ENCODE results near the gene TMEM245.

Gene TMEM245

GRCh38 chr9:109033941-109034700 is 85.6 kb downstream of the TMEM245 start:
- H3K36me3 ChIP-seq (ENCODE audit: control insufficient read depth, insufficient read depth, low read length), result peaks cover 15% of the 10 kb centered on the region
- no peaks in the 10 kb centered on the region for H3K27me3 ChIP-seq (ENCODE audit: control insufficient read depth, insufficient read depth, low read length, poor library complexity, severe bottlenecking)
- 90 to 93% methylated on average over 6 of the region's 6 CpGs for WGBS, 2 experiments
- H3K27ac ChIP-seq (ENCODE audit: insufficient read depth, low read depth, low read length, poor library complexity, severe bottlenecking), result no peak overlapping the region
- no peaks in the 10 kb centered on the region for H3K4me1 ChIP-seq (ENCODE audit: control insufficient read depth, insufficient read depth, low read length)
- no peak overlapping the region for H3K4me3 ChIP-seq (ENCODE audit: insufficient read depth, low read depth, low read length)
- H3K9me3 ChIP-seq (ENCODE audit: control insufficient read depth, low read length), result no peaks in the 10 kb centered on the region

DNA sequence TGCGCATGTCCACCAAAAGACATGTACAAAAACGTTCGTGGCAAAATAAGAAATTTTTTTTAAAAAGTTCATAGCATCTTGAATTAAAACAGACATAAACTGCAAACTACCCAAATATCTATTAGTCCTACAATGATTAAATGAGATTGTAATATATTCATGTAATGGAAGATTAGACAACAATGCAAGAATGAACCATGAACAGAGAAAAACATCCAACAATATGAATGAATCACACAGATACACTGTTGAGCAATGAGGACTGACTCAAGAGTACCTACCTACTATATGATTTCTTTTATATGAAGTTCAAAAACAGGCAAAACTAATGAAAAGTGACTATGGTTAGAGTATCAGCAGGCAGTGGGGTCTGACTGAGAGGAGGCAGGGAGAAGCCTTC is 88.5 kb downstream of the TMEM245 start:
- no peaks in the 10 kb centered on the region for H3K27me3 ChIP-seq (ENCODE audit: control insufficient read depth, insufficient read depth, low read length, poor library complexity, severe bottlenecking)
- H3K4me1 ChIP-seq (ENCODE audit: control insufficient read depth, insufficient read depth, low read length), result no peaks in the 10 kb centered on the region
- H3K27ac ChIP-seq (ENCODE audit: insufficient read depth, low read depth, low read length, poor library complexity, severe bottlenecking), result no peak overlapping the region
- H3K4me3 ChIP-seq (ENCODE audit: insufficient read depth, low read depth, low read length), result no peak overlapping the region
- H3K36me3 ChIP-seq (ENCODE audit: control insufficient read depth, insufficient read depth, low read length), result peaks cover 10% of the 10 kb centered on the region
- 97 to 100% methylated on average over 3 of the region's 3 CpGs for WGBS, 2 experiments
- H3K9me3 ChIP-seq (ENCODE audit: control insufficient read depth, low read length), result no peaks in the 10 kb centered on the region

DNA sequence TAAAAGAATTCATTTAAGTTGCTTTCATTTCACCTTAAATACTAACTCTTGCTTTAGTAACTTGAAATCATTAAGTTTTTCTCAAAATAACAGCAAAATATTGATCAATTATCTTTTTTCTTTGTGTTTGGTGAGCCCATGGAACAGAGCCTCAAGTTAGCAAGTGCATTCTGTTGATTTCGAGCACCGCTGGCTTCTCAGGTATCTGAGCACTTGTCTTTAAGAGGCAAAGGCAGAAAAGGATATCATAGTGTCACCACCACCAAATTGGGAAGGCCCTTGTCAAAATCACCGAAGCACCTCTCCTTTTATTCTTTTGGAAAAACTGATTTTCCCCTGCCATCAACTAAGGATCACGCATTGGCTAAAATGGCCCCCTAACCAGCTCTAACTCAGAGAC is 89.3 kb downstream of the TMEM245 start:
- H3K9me3 ChIP-seq (ENCODE audit: control insufficient read depth, low read length), result no peaks in the 10 kb centered on the region
- no peaks in the 10 kb centered on the region for H3K27me3 ChIP-seq (ENCODE audit: control insufficient read depth, insufficient read depth, low read length, poor library complexity, severe bottlenecking)
- 90 to 95% methylated on average over 4 of the region's 4 CpGs for WGBS, 2 experiments
- H3K36me3 ChIP-seq (ENCODE audit: control insufficient read depth, insufficient read depth, low read length), result peaks cover 4% of the 10 kb centered on the region
- no peak overlapping the region for H3K4me3 ChIP-seq (ENCODE audit: insufficient read depth, low read depth, low read length)
- no peak overlapping the region for H3K27ac ChIP-seq (ENCODE audit: insufficient read depth, low read depth, low read length, poor library complexity, severe bottlenecking)
- no peaks in the 10 kb centered on the region for H3K4me1 ChIP-seq (ENCODE audit: control insufficient read depth, insufficient read depth, low read length)

DNA sequence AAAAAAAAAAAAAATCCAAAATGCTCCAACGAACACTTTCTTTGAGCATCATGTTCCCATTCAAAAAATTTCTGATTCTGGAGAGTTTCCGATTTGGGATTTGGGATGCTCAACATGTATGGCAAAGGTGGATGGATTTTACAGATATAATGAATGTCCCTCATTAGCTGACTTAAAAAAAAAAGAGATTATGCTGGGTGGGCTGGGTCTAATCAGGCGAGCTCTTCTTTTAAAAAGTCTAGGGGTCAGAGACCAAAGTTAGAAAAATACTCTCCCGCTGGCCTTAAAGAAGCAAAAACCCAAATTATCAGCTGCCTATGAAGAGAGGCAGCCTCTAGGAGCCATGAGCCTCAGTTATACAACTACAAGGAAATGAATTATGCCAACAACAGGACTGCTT is 91.3 kb downstream of the TMEM245 start:
- Histone ChIP-seq H3K27ac (ENCODE audit: insufficient read depth, low read depth, low read length, poor library complexity, severe bottlenecking) (no peak overlapping the region), H3K9me3 (ENCODE audit: control insufficient read depth, low read length) (no peaks in the 10 kb centered on the region), H3K27me3 (ENCODE audit: control insufficient read depth, insufficient read depth, low read length, poor library complexity, severe bottlenecking) (no peaks in the 10 kb centered on the region), H3K36me3 (ENCODE audit: control insufficient read depth, insufficient read depth, low read length) (no peaks in the 10 kb centered on the region), H3K4me3 (ENCODE audit: insufficient read depth, low read depth, low read length) (no peak overlapping the region), H3K4me1 (ENCODE audit: control insufficient read depth, insufficient read depth, low read length) (no peaks in the 10 kb centered on the region)
- WGBS, 2 experiments, result 85 to 97% methylated on average over 4 of the region's 4 CpGs

DNA sequence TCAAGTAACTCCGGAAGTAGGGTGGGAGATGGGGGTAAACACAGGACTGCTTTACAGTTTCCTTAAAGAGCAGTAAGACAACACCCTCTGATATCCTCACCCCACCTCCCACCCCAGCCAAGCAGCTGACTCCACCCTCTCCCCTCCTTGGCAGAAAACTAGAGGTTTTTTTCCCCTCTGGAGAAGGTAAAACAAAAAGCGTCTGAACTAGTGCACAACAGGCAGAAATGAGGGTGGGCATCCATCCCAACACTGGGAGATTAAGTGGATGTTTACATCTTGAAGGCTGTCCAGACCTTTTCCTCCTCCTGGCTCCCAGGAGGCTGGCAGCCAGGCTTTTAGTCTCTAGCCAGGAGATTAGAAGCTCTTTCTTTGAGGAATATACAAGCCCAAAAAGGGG is 92.6 kb downstream of the TMEM245 start:
- no peak overlapping the region for H3K27ac ChIP-seq (ENCODE audit: insufficient read depth, low read depth, low read length, poor library complexity, severe bottlenecking)
- no peaks in the 10 kb centered on the region for H3K36me3 ChIP-seq (ENCODE audit: control insufficient read depth, insufficient read depth, low read length)
- no peaks in the 10 kb centered on the region for H3K27me3 ChIP-seq (ENCODE audit: control insufficient read depth, insufficient read depth, low read length, poor library complexity, severe bottlenecking)
- no peak overlapping the region for H3K4me3 ChIP-seq (ENCODE audit: insufficient read depth, low read depth, low read length)
- no peaks in the 10 kb centered on the region for H3K9me3 ChIP-seq (ENCODE audit: control insufficient read depth, low read length)
- H3K4me1 ChIP-seq (ENCODE audit: control insufficient read depth, insufficient read depth, low read length), result no peaks in the 10 kb centered on the region
- 90 to 97% methylated on average over 2 of the region's 2 CpGs for WGBS, 2 experiments

GRCh38 chr9:109026306-109026705 is 93.4 kb downstream of the TMEM245 start:
- no peaks in the 10 kb centered on the region for H3K9me3 ChIP-seq (ENCODE audit: control insufficient read depth, low read length)
- H3K27me3 ChIP-seq (ENCODE audit: control insufficient read depth, insufficient read depth, low read length, poor library complexity, severe bottlenecking), result no peaks in the 10 kb centered on the region
- H3K27ac ChIP-seq (ENCODE audit: insufficient read depth, low read depth, low read length, poor library complexity, severe bottlenecking), result no peak overlapping the region
- no peaks in the 10 kb centered on the region for H3K36me3 ChIP-seq (ENCODE audit: control insufficient read depth, insufficient read depth, low read length)
- no peaks in the 10 kb centered on the region for H3K4me1 ChIP-seq (ENCODE audit: control insufficient read depth, insufficient read depth, low read length)
- no peak overlapping the region for H3K4me3 ChIP-seq (ENCODE audit: insufficient read depth, low read depth, low read length)
- WGBS, 2 experiments, result 89 to 92% methylated on average over 7 of the region's 7 CpGs

DNA sequence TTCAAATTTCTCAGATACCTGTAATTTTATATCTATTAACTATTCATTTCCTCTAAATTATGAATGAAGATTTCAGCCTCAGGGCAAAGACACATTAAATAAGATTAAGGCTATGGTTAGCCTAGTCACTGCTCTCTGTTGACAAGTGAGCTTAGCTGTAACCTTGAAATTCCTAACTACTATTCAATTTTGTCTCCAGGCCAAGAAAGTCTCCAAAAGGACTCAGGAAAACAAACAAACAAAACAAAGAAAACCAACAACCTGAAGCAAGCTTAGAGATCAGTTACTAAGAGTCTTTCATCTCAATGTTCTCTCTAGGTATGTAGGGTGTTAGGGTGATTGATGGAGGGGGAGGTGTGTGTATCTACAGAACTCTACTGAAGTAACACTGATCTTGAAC is 96.9 kb downstream of the TMEM245 start:
- Histone ChIP-seq H3K36me3 (ENCODE audit: control insufficient read depth, insufficient read depth, low read length) (peaks cover 4% of the 10 kb centered on the region), H3K4me1 (ENCODE audit: control insufficient read depth, insufficient read depth, low read length) (no peaks in the 10 kb centered on the region), H3K4me3 (ENCODE audit: insufficient read depth, low read depth, low read length) (no peak overlapping the region), H3K9me3 (ENCODE audit: control insufficient read depth, low read length) (no peaks in the 10 kb centered on the region), H3K27me3 (ENCODE audit: control insufficient read depth, insufficient read depth, low read length, poor library complexity, severe bottlenecking) (no peaks in the 10 kb centered on the region), H3K27ac (ENCODE audit: insufficient read depth, low read depth, low read length, poor library complexity, severe bottlenecking) (no peak overlapping the region)

DNA sequence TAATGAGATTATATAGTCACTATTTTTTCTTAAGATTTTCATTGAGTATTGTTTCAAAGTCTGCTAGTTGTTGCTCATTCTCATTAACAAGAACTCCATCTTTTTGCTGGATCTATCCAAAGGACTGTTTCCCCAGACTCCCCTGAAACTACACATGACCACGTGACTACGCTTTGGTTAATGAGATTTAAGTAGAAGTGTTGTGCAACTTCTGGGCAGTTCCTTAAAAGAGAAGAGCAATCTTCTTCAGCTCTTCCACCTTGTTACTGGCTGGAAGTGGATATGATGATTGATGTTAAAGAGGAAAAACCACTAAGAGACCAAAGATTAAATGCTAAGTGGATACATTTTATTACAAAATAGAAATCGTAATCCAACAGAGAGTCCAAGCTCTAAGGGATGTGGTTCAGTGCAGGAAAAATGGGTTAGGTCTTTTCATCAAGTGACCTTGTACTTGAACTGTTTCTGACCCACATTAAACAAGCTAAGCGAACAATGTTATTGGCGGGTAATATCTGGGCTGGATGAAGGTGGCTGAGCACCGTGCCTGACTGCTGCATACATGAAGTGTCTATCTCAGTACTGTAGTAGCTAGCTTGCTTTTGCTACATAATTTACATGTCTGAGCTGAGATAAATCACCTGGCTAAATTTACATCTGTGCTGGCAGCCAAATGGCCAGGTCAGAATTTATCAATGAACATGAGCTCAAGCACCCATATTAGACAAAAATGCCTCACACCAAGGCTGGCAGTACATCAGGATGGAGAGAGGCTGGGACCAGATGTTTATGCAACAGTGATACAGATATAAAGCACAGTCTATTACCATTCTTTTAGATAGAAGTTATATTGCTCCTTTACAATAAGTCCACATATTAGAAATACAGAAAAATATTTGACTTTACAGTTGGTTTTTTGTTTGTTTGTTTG is 98.9 kb downstream of the TMEM245 start:
- Histone ChIP-seq H3K27me3 (ENCODE audit: control insufficient read depth, insufficient read depth, low read length, poor library complexity, severe bottlenecking) (no peaks in the 10 kb centered on the region), H3K9me3 (ENCODE audit: control insufficient read depth, low read length) (no peaks in the 10 kb centered on the region), H3K27ac (ENCODE audit: insufficient read depth, low read depth, low read length, poor library complexity, severe bottlenecking) (no peak overlapping the region), H3K4me3 (ENCODE audit: insufficient read depth, low read depth, low read length) (no peak overlapping the region), H3K36me3 (ENCODE audit: control insufficient read depth, insufficient read depth, low read length) (peaks cover 4% of the 10 kb centered on the region), H3K4me1 (ENCODE audit: control insufficient read depth, insufficient read depth, low read length) (no peaks in the 10 kb centered on the region)
- WGBS, 2 experiments, result 94% methylated on average over 6 of the region's 6 CpGs

DNA sequence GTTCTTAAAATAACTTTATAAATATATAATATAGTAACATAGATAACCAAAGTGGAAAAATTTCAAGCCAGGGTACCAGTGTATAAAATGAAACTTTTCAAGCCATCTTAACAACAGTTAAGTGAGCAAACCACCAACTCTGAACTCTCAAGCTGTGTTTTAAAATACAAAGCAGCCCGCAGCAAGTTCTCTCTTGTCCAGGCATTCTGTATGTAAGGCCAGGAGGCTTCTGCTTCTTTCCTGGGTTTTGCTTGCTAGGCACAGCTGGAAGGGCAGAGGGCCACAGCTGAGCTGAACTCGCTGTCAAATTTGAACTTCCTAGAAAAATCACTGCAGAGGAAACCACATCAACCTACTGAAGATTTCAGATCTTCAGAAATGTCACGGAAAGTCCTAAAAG is 99.6 kb downstream of the TMEM245 start:
- no peak overlapping the region for H3K4me3 ChIP-seq (ENCODE audit: insufficient read depth, low read depth, low read length)
- H3K27ac ChIP-seq (ENCODE audit: insufficient read depth, low read depth, low read length, poor library complexity, severe bottlenecking), result no peak overlapping the region
- H3K36me3 ChIP-seq (ENCODE audit: control insufficient read depth, insufficient read depth, low read length), result peaks cover 4% of the 10 kb centered on the region
- H3K9me3 ChIP-seq (ENCODE audit: control insufficient read depth, low read length), result no peaks in the 10 kb centered on the region
- 97 to 98% methylated on average over 3 of the region's 3 CpGs for WGBS, 2 experiments
- H3K4me1 ChIP-seq (ENCODE audit: control insufficient read depth, insufficient read depth, low read length), result no peaks in the 10 kb centered on the region
- no peaks in the 10 kb centered on the region for H3K27me3 ChIP-seq (ENCODE audit: control insufficient read depth, insufficient read depth, low read length, poor library complexity, severe bottlenecking)

DNA sequence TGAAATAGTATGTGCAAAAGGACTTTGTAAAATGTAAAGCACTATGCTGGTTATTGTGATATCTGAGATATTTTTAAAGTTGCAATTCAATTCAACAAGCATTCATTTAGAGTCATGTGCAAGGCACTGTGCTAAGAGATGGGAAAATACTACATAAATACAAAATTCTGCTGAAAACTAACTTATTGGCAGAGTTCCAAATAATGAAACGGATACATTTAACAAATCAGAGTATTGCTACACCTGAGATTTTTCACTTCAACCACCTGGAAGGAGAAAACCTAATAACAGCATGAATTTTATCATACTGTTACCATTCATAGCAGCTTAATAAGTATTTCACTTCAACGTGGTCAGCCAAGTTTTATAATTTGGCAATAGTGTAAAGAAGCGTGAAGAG is 100.3 kb downstream of the TMEM245 start:
- Histone ChIP-seq H3K9me3 (ENCODE audit: control insufficient read depth, low read length) (no peaks in the 10 kb centered on the region), H3K36me3 (ENCODE audit: control insufficient read depth, insufficient read depth, low read length) (peaks cover 4% of the 10 kb centered on the region), H3K4me3 (ENCODE audit: insufficient read depth, low read depth, low read length) (no peak overlapping the region), H3K4me1 (ENCODE audit: control insufficient read depth, insufficient read depth, low read length) (no peaks in the 10 kb centered on the region), H3K27ac (ENCODE audit: insufficient read depth, low read depth, low read length, poor library complexity, severe bottlenecking) (no peak overlapping the region), H3K27me3 (ENCODE audit: control insufficient read depth, insufficient read depth, low read length, poor library complexity, severe bottlenecking) (no peaks in the 10 kb centered on the region)
- WGBS, 2 experiments, result 91 to 93% methylated on average over 1 of the region's 3 CpGs
